Measurements from ENCODE around the gene STK39.

STK39 gene

DNA sequence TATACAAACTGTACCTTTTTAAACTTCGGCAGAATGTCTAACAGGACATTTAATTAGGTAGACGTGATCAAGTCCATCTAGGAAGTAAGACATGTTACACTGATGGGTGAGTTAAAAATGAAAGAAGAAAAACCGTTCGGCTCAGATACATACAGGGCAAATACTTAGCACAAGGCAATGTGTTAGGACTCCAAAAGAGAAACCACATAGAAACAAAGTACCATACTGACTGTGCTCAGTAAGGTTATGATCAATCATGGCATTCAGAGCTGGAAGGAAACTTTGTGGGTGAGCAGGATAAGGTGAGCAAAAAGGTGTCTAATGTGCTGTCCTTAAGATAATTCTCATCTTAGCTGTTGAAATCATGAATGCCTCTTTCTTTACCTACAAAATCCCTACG, 211.9 kb downstream of the STK39 start:
- H3K4ac ChIP-seq (ENCODE audit: low read depth, low read length), result no peak overlapping the region
- no peak overlapping the region for H3K14ac ChIP-seq (ENCODE audit: low read length)
- H3K23ac ChIP-seq (ENCODE audit: low read length), result no peak overlapping the region
- no peak overlapping the region for H2BK120ac ChIP-seq (ENCODE audit: insufficient read depth, low read length, poor library complexity)
- no peak for DNase-seq
- no peak overlapping the region for H3K4me2 ChIP-seq (ENCODE audit: low read length)
- no peak overlapping the region for H3K18ac ChIP-seq (ENCODE audit: low read length)
- no peak overlapping the region for H2AFZ ChIP-seq (ENCODE audit: insufficient read depth, low read length, poor library complexity)
- no peaks in the 10 kb centered on the region for H3K4me1 ChIP-seq (ENCODE audit: control insufficient read depth in 1 of 2, insufficient read depth in 2 of 2, low read length in 2 of 2)
- no peaks in the 10 kb centered on the region for H3K36me3 ChIP-seq (ENCODE audit: control insufficient read depth in 1 of 2, insufficient read depth in 2 of 2, low read length in 2 of 2)
- H4K8ac ChIP-seq (ENCODE audit: low read depth, low read length), result no peak overlapping the region
- no peaks in the 10 kb centered on the region for H3K9me3 ChIP-seq (ENCODE audit: insufficient read depth, low read depth, low read length)
- no peaks in the 10 kb centered on the region for H3K27me3 ChIP-seq (ENCODE audit: insufficient read depth, low read length)
- no peaks in the 10 kb centered on the region for H3K79me2 ChIP-seq (ENCODE audit: control insufficient read depth, insufficient read depth, low read length, poor library complexity)
- H3K27ac ChIP-seq (ENCODE audit: low read depth, low read length), result no peak overlapping the region
- H3K9ac ChIP-seq (ENCODE audit: low read length), result no peak overlapping the region
- no peak overlapping the region for H2BK12ac ChIP-seq (ENCODE audit: low read length)
- H3K4me3 ChIP-seq (ENCODE audit: low read depth, low read length), result no peak overlapping the region
- no peak overlapping the region for H4K12ac ChIP-seq (ENCODE audit: low read depth, low read length)
- H3K79me1 ChIP-seq (ENCODE audit: low read length), result no peaks in the 10 kb centered on the region
- no peak overlapping the region for H2AK5ac ChIP-seq (ENCODE audit: low read length)
- WGBS (ENCODE audit: extremely low coverage, insufficient coverage, insufficient read length), result no CpG with 5 or more reads among the region's 5 CpGs
- H4K91ac ChIP-seq (ENCODE audit: low read depth, low read length), result no peak overlapping the region
- H2BK5ac ChIP-seq (ENCODE audit: low read depth, low read length, poor library complexity), result no peak overlapping the region

DNA sequence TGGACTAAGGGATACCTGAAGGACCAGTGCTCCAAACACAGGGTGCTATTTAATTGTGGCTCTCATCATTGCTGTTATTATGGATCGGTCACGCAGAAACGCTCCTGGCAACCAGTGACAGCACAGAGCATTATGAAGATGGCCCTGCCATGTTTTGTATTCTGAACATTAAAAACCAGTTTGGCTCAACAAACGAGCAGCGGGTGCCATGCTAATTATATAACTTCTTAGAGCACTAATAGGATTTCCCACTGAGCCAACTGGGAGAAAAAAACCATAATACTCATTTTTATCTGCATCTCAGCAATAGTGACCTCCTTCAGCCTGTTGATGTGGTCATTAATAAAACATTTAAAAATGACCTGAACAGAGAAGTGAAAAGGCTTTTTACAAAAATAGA, 212.8 kb downstream of the STK39 start:
- no peak overlapping the region for H2AFZ ChIP-seq (ENCODE audit: insufficient read depth, low read length, poor library complexity)
- H3K14ac ChIP-seq (ENCODE audit: low read length), result no peak overlapping the region
- no peak for DNase-seq
- no peak overlapping the region for H2BK120ac ChIP-seq (ENCODE audit: insufficient read depth, low read length, poor library complexity)
- no peak overlapping the region for H3K4ac ChIP-seq (ENCODE audit: low read depth, low read length)
- H3K9ac ChIP-seq (ENCODE audit: low read length), result no peak overlapping the region
- H3K4me1 ChIP-seq (ENCODE audit: control insufficient read depth in 1 of 2, insufficient read depth in 2 of 2, low read length in 2 of 2), result no peaks in the 10 kb centered on the region
- H4K12ac ChIP-seq (ENCODE audit: low read depth, low read length), result no peak overlapping the region
- no peak overlapping the region for H3K23ac ChIP-seq (ENCODE audit: low read length)
- H3K4me3 ChIP-seq (ENCODE audit: low read depth, low read length), result no peak overlapping the region
- H3K27ac ChIP-seq (ENCODE audit: low read depth, low read length), result no peak overlapping the region
- H2BK5ac ChIP-seq (ENCODE audit: low read depth, low read length, poor library complexity), result no peak overlapping the region
- H4K91ac ChIP-seq (ENCODE audit: low read depth, low read length), result no peak overlapping the region
- H3K4me2 ChIP-seq (ENCODE audit: low read length), result no peak overlapping the region
- H3K27me3 ChIP-seq (ENCODE audit: insufficient read depth, low read length), result no peaks in the 10 kb centered on the region
- H2AK5ac ChIP-seq (ENCODE audit: low read length), result no peak overlapping the region
- H3K79me2 ChIP-seq (ENCODE audit: control insufficient read depth, insufficient read depth, low read length, poor library complexity), result no peaks in the 10 kb centered on the region
- no CpG with 5 or more reads among the region's 5 CpGs for WGBS (ENCODE audit: extremely low coverage, insufficient coverage, insufficient read length)
- H3K9me3 ChIP-seq (ENCODE audit: insufficient read depth, low read depth, low read length), result no peaks in the 10 kb centered on the region
- H4K8ac ChIP-seq (ENCODE audit: low read depth, low read length), result no peak overlapping the region
- no peaks in the 10 kb centered on the region for H3K79me1 ChIP-seq (ENCODE audit: low read length)
- no peaks in the 10 kb centered on the region for H3K36me3 ChIP-seq (ENCODE audit: control insufficient read depth in 1 of 2, insufficient read depth in 2 of 2, low read length in 2 of 2)
- no peak overlapping the region for H2BK12ac ChIP-seq (ENCODE audit: low read length)
- H3K18ac ChIP-seq (ENCODE audit: low read length), result no peak overlapping the region

- H3K27ac ChIP-seq (ENCODE audit: low read depth, low read length), result no peak overlapping the region
- H2AK5ac ChIP-seq (ENCODE audit: low read length), result no peak overlapping the region
- no peak overlapping the region for H2BK120ac ChIP-seq (ENCODE audit: insufficient read depth, low read length, poor library complexity)
- no peak overlapping the region for H4K91ac ChIP-seq (ENCODE audit: low read depth, low read length)
- H3K36me3 ChIP-seq (ENCODE audit: control insufficient read depth in 1 of 2, insufficient read depth in 2 of 2, low read length in 2 of 2), result no peaks in the 10 kb centered on the region
- no peak overlapping the region for H2AFZ ChIP-seq (ENCODE audit: insufficient read depth, low read length, poor library complexity)
- H3K4ac ChIP-seq (ENCODE audit: low read depth, low read length), result no peak overlapping the region
- no peak overlapping the region for H3K4me3 ChIP-seq (ENCODE audit: low read depth, low read length)
- WGBS (ENCODE audit: extremely low coverage, insufficient coverage, insufficient read length), result no CpG with 5 or more reads among the region's 1 CpG
- H3K79me2 ChIP-seq (ENCODE audit: control insufficient read depth, insufficient read depth, low read length, poor library complexity), result no peaks in the 10 kb centered on the region
- no peak overlapping the region for H4K8ac ChIP-seq (ENCODE audit: low read depth, low read length)
- no peaks in the 10 kb centered on the region for H3K9me3 ChIP-seq (ENCODE audit: insufficient read depth, low read depth, low read length)
- no peak overlapping the region for H4K12ac ChIP-seq (ENCODE audit: low read depth, low read length)
- no peak overlapping the region for H2BK12ac ChIP-seq (ENCODE audit: low read length)
- H3K18ac ChIP-seq (ENCODE audit: low read length), result no peak overlapping the region
- no peak overlapping the region for H3K4me2 ChIP-seq (ENCODE audit: low read length)
- H3K79me1 ChIP-seq (ENCODE audit: low read length), result no peaks in the 10 kb centered on the region
- no peaks in the 10 kb centered on the region for H3K27me3 ChIP-seq (ENCODE audit: insufficient read depth, low read length)
- no peak overlapping the region for H3K14ac ChIP-seq (ENCODE audit: low read length)
- no peak overlapping the region for H2BK5ac ChIP-seq (ENCODE audit: low read depth, low read length, poor library complexity)
- no peak overlapping the region for H3K23ac ChIP-seq (ENCODE audit: low read length)
- DNase-seq, result no peak
- no peaks in the 10 kb centered on the region for H3K4me1 ChIP-seq (ENCODE audit: control insufficient read depth in 1 of 2, insufficient read depth in 2 of 2, low read length in 2 of 2)
- no peak overlapping the region for H3K9ac ChIP-seq (ENCODE audit: low read length)
Observed at GRCh38 chr2:168033966-168034365, 213.4 kb downstream of the STK39 start.

GRCh38 chr2:168032091-168032490, 215.3 kb downstream of the STK39 start:
- H3K18ac ChIP-seq (ENCODE audit: low read length), result no peak overlapping the region
- no peaks in the 10 kb centered on the region for H3K9me3 ChIP-seq (ENCODE audit: insufficient read depth, low read depth, low read length)
- no peak overlapping the region for H2BK12ac ChIP-seq (ENCODE audit: low read length)
- no peak overlapping the region for H3K9ac ChIP-seq (ENCODE audit: low read length)
- H2AK5ac ChIP-seq (ENCODE audit: low read length), result no peak overlapping the region
- H2BK120ac ChIP-seq (ENCODE audit: insufficient read depth, low read length, poor library complexity), result no peak overlapping the region
- H3K4me2 ChIP-seq (ENCODE audit: low read length), result no peak overlapping the region
- no peaks in the 10 kb centered on the region for H3K79me2 ChIP-seq (ENCODE audit: control insufficient read depth, insufficient read depth, low read length, poor library complexity)
- no peak for DNase-seq
- H3K4ac ChIP-seq (ENCODE audit: low read depth, low read length), result no peak overlapping the region
- no CpG with 5 or more reads among the region's 3 CpGs for WGBS (ENCODE audit: extremely low coverage, insufficient coverage, insufficient read length)
- no peak overlapping the region for H2AFZ ChIP-seq (ENCODE audit: insufficient read depth, low read length, poor library complexity)
- no peaks in the 10 kb centered on the region for H3K4me1 ChIP-seq (ENCODE audit: control insufficient read depth in 1 of 2, insufficient read depth in 2 of 2, low read length in 2 of 2)
- H4K12ac ChIP-seq (ENCODE audit: low read depth, low read length), result no peak overlapping the region
- H2BK5ac ChIP-seq (ENCODE audit: low read depth, low read length, poor library complexity), result no peak overlapping the region
- no peak overlapping the region for H3K23ac ChIP-seq (ENCODE audit: low read length)
- H3K27me3 ChIP-seq (ENCODE audit: insufficient read depth, low read length), result no peaks in the 10 kb centered on the region
- no peak overlapping the region for H3K14ac ChIP-seq (ENCODE audit: low read length)
- no peaks in the 10 kb centered on the region for H3K79me1 ChIP-seq (ENCODE audit: low read length)
- H4K8ac ChIP-seq (ENCODE audit: low read depth, low read length), result no peak overlapping the region
- H3K27ac ChIP-seq (ENCODE audit: low read depth, low read length), result no peak overlapping the region
- no peak overlapping the region for H4K91ac ChIP-seq (ENCODE audit: low read depth, low read length)
- no peaks in the 10 kb centered on the region for H3K36me3 ChIP-seq (ENCODE audit: control insufficient read depth in 1 of 2, insufficient read depth in 2 of 2, low read length in 2 of 2)
- H3K4me3 ChIP-seq (ENCODE audit: low read depth, low read length), result no peak overlapping the region

Data from trophoblast cell (in vitro differentiated cells and primary cell).